Suprapubic skin (tissue), 4 donors: ENCODE results near the gene SH2D1B.

ENCODE experiments used
- POLR2A ChIP-seq, 2 donors: fragments of 450-650 bp; IDR thresholded peaks; one replicate each; pipeline ENCODE4 v1.6.1; 2017; ENCODE audit warnings: antibody characterized with exemption in 2 of 2, mild to moderate bottlenecking in 2 of 2, moderate library complexity in 2 of 2
- POLR2AphosphoS5 ChIP-seq, 3 donors: sonication (generic); formaldehyde crosslinking; IDR thresholded peaks; one replicate each; pipeline ENCODE4 v1.6.1; 2017; ENCODE audit warnings: antibody characterized with exemption in 3 of 3
- TF ChIP-seq, protein P1 (sequence below), 2 donors: fragments of 200-600 bp in 1 of 2; fragments of 450-650 bp in 1 of 2; sonication (generic) in 1 of 2; IDR thresholded peaks; one replicate each; pipeline ENCODE4 v1.5.1; 2016 to 2019; ENCODE audit warnings: antibody characterized with exemption in 2 of 2, mild to moderate bottlenecking in 1 of 2, moderate library complexity in 1 of 2

DNA sequence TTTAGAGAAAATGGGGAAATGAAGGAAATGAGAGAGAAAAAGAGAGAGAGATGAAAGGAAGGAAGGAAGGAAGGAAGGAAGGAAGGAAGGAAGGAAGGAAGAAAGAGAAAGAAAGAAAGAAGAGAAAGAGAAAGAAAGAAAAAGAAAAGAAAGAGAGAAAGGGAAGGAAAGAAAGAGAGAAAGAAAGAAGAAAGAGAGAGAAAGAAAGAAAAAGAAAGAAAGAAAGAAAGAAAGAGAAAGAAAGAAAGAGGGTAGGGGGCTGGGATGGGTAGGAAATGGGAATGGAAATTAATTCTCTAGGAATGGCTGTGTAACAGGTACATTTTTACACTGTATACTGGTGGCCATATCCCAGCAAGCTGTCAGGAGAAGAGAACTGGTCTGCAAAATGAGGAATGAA is 4.3 kb upstream of the SH2D1B start:
- TF ChIP-seq, protein P1, sequence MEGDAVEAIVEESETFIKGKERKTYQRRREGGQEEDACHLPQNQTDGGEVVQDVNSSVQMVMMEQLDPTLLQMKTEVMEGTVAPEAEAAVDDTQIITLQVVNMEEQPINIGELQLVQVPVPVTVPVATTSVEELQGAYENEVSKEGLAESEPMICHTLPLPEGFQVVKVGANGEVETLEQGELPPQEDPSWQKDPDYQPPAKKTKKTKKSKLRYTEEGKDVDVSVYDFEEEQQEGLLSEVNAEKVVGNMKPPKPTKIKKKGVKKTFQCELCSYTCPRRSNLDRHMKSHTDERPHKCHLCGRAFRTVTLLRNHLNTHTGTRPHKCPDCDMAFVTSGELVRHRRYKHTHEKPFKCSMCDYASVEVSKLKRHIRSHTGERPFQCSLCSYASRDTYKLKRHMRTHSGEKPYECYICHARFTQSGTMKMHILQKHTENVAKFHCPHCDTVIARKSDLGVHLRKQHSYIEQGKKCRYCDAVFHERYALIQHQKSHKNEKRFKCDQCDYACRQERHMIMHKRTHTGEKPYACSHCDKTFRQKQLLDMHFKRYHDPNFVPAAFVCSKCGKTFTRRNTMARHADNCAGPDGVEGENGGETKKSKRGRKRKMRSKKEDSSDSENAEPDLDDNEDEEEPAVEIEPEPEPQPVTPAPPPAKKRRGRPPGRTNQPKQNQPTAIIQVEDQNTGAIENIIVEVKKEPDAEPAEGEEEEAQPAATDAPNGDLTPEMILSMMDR (IDR thresholded peaks at IDR 0.05) = no peak
- TF ChIP-seq POLR2A (IDR thresholded peaks at IDR 0.05) = no peak
- no peak for TF ChIP-seq POLR2AphosphoS5 (IDR thresholded peaks at IDR 0.05)
